Body of pancreas (tissue), 4 donors: ENCODE results near the gene ARMC3.

ENCODE experiments used
- CTCF ChIP-seq, 7 experiments: fragments of 450-650 bp in 4 of 7; fragments of 200-600 bp in 3 of 7; sonication (generic) in 3 of 7; IDR thresholded peaks; one replicate each; pipeline ENCODE4 v1.5.1; 2016 to 2019; ENCODE audit warnings: antibody characterized with exemption in 7 of 7
- POLR2A ChIP-seq, 3 donors: fragments of 450-650 bp; IDR thresholded peaks; one replicate each; pipeline ENCODE4 v1.6.1; 2016; ENCODE audit warnings: antibody characterized with exemption in 3 of 3, mild to moderate bottlenecking in 2 of 3

- TF ChIP-seq CTCF (IDR thresholded peaks at IDR 0.05) (no peak), POLR2A (IDR thresholded peaks at IDR 0.05) (no peak)
These were observed 127.8 kb downstream of the ARMC3 start for GRCh38 chr10:23055424-23056185.
